Panc1 (cell line): Measurements from ENCODE around the gene TRANK1. TPM values are rescaled to one million over a fixed set of nuclear protein-coding genes. Genes with fewer than 3 reads are reported as not detected.

Experiments used
- ATAC-seq: fragments of 200-7000 bp; cut with Tn5 transposase; 2 replicates; pipeline ENCODE4 v1.9.1; 2020; ENCODE audit warnings: mild to moderate bottlenecking, moderate library complexity
- BruUV-seq: library from RNA; stranded (reverse); fragments of 400-500 nt; replicated peaks from 2 replicates; lab custom pipeline; 2021; lab: Mats Ljungman, UMichigan
- CTCF ChIA-PET: fragments of 300-600 bp; sonication (Branson Sonifier 250); formaldehyde crosslinking; loops from one replicate; lab custom pipeline; 2022; ENCODE audit warnings: antibody characterized with exemption; lab: Charles Lee
- POLR2A ChIA-PET: fragments of 300-600 bp; sonication (Branson Sonifier 250); formaldehyde crosslinking; loops from one replicate; lab custom pipeline; 2022; ENCODE audit warnings: antibody characterized with exemption; lab: Charles Lee
- DNase-seq: peaks from one replicate; pipeline ENCODE4 v3.0.0-alpha.2; 2010; ENCODE audit warnings: low read depth, low spot score
- H3K27ac ChIP-seq: 2 replicates; pipeline ENCODE4 v1.5.1; 2011; ENCODE audit warnings: mild to moderate bottlenecking, low read length, inconsistent platforms
- H3K27me3 ChIP-seq: fragments of 200-500 bp; sonication (Bioruptor generic); 2 replicates; pipeline ENCODE4 v1.6.0; 2014; ENCODE audit warnings: low read length, inconsistent platforms; ENCODE audit not compliant: control insufficient read depth, insufficient read depth
- H3K36me3 ChIP-seq: fragments of 200-500 bp; sonication (Bioruptor generic); 2 replicates; pipeline ENCODE4 v1.5.1; 2014; ENCODE audit warnings: inconsistent platforms, mild to moderate bottlenecking, low read length, moderate library complexity; ENCODE audit not compliant: control insufficient read depth, insufficient read depth
- H3K4me1 ChIP-seq: 2 replicates; pipeline ENCODE4 v1.5.1; 2011; ENCODE audit warnings: inconsistent platforms, mild to moderate bottlenecking, low read length, moderate library complexity; ENCODE audit not compliant: control insufficient read depth, insufficient read depth
- H3K4me3 ChIP-seq, 2 experiments: 2 replicates each; pipeline ENCODE4 v1.5.1; 2011 to 2012; ENCODE audit warnings: low read depth in 2 of 2, low read length in 2 of 2, mild to moderate bottlenecking in 2 of 2, inconsistent platforms in 1 of 2, moderate library complexity in 1 of 2
- H3K9me3 ChIP-seq: fragments of 200-500 bp; sonication (Bioruptor generic); 2 replicates; pipeline ENCODE4 v1.5.1; 2014; ENCODE audit warnings: low read depth, mild to moderate bottlenecking, inconsistent platforms, low read length, moderate library complexity; ENCODE audit not compliant: control insufficient read depth, insufficient read depth
- POLR2AphosphoS5 ChIP-seq: IDR thresholded peaks from 2 replicates; pipeline ENCODE4 v1.6.1; 2012; ENCODE audit warnings: mild to moderate bottlenecking, low read depth, low read length, moderate library complexity
- SIN3A ChIP-seq: IDR thresholded peaks from 2 replicates; pipeline ENCODE4 v1.6.1; 2012; ENCODE audit warnings: low read depth, mild to moderate bottlenecking, low read length, moderate library complexity, borderline replicate concordance; ENCODE audit not compliant: insufficient read depth
- TCF7L2 ChIP-seq: IDR thresholded peaks from 2 replicates; pipeline ENCODE4 v1.6.1; 2011; ENCODE audit warnings: mild to moderate bottlenecking, low read depth, low read length, inconsistent platforms
- in situ Hi-C: cut with HindIII; loops from 2 replicates; pipeline ENCODE4 v1.10.0; 2016; ENCODE audit warnings: low sequenced_read_pairs, low pct_unique_long_range_greater_than_20kb
- intact Hi-C: fragments of 100-400 bp; cut with micrococcal nuclease; formaldehyde crosslinking; loops from one replicate; pipeline ENCODE4 v1.10.0; 2022; ENCODE audit not compliant: unreplicated experiment
- total RNA-seq: library from RNA; stranded (reverse); gene quantifications from one replicate; pipeline ENCODE4 v1.2.1, GENCODE V29; 2021; ENCODE audit not compliant: unreplicated experiment
- TF ChIP-seq, protein P1 (sequence below), 2 experiments: IDR thresholded peaks; 2 replicates each; pipeline ENCODE4 v1.6.1; 2011 to 2012; ENCODE audit warnings: low read depth in 2 of 2, control low read depth in 1 of 2, low read length in 1 of 2, mild to moderate bottlenecking in 1 of 2, moderate library complexity in 1 of 2; ENCODE audit not compliant: insufficient read depth in 1 of 2
- TF ChIP-seq, protein P2 (sequence below): fragments of 450-650 bp; IDR thresholded peaks from 2 replicates; pipeline ENCODE4 v1.5.1; 2017; ENCODE audit warnings: mild to moderate bottlenecking

The TRANK1 gene
- total RNA-seq, 1 experiment from 2014 or later, result 3.2 TPM

- ATAC-seq, result peak; percentile 96
- H3K4me1 ChIP-seq, result peaks cover 21% of the 10 kb centered on the region
- intact Hi-C loops, result no loop called here
- no peaks in the 10 kb centered on the region for H3K27me3 ChIP-seq
- POLR2A ChIA-PET, result interaction anchor here (0.7 to 0.8 kb wide), 2 partner anchors 141 to 699 kb away, joined by 3 to 6 read pairs; no protein-coding TSS in a partner anchor
- TF ChIP-seq, protein P1, sequence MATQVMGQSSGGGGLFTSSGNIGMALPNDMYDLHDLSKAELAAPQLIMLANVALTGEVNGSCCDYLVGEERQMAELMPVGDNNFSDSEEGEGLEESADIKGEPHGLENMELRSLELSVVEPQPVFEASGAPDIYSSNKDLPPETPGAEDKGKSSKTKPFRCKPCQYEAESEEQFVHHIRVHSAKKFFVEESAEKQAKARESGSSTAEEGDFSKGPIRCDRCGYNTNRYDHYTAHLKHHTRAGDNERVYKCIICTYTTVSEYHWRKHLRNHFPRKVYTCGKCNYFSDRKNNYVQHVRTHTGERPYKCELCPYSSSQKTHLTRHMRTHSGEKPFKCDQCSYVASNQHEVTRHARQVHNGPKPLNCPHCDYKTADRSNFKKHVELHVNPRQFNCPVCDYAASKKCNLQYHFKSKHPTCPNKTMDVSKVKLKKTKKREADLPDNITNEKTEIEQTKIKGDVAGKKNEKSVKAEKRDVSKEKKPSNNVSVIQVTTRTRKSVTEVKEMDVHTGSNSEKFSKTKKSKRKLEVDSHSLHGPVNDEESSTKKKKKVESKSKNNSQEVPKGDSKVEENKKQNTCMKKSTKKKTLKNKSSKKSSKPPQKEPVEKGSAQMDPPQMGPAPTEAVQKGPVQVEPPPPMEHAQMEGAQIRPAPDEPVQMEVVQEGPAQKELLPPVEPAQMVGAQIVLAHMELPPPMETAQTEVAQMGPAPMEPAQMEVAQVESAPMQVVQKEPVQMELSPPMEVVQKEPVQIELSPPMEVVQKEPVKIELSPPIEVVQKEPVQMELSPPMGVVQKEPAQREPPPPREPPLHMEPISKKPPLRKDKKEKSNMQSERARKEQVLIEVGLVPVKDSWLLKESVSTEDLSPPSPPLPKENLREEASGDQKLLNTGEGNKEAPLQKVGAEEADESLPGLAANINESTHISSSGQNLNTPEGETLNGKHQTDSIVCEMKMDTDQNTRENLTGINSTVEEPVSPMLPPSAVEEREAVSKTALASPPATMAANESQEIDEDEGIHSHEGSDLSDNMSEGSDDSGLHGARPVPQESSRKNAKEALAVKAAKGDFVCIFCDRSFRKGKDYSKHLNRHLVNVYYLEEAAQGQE (IDR thresholded peaks at IDR 0.05; ENCODE audit: insufficient read depth in 1 of 2, low read depth in 2 of 2, low read length in 1 of 2), result peak in 1 of 2 experiments; percentile 37; a peak in 1 of 4 replicates
- TF ChIP-seq SIN3A, result peak; percentile 80; the same call in 1 of the 2 replicates
- peak; percentile 77 for TF ChIP-seq POLR2AphosphoS5
- TF ChIP-seq, protein P2, sequence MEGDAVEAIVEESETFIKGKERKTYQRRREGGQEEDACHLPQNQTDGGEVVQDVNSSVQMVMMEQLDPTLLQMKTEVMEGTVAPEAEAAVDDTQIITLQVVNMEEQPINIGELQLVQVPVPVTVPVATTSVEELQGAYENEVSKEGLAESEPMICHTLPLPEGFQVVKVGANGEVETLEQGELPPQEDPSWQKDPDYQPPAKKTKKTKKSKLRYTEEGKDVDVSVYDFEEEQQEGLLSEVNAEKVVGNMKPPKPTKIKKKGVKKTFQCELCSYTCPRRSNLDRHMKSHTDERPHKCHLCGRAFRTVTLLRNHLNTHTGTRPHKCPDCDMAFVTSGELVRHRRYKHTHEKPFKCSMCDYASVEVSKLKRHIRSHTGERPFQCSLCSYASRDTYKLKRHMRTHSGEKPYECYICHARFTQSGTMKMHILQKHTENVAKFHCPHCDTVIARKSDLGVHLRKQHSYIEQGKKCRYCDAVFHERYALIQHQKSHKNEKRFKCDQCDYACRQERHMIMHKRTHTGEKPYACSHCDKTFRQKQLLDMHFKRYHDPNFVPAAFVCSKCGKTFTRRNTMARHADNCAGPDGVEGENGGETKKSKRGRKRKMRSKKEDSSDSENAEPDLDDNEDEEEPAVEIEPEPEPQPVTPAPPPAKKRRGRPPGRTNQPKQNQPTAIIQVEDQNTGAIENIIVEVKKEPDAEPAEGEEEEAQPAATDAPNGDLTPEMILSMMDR, result no peak
- no peak for TF ChIP-seq TCF7L2
- H3K27ac ChIP-seq, result peak within 1 kb of the TSS; percentile 97
- CTCF ChIA-PET, result interaction anchor here (0.5 to 0.6 kb wide), 2 partner anchors 17 to 303 kb away, joined by 4 to 12 read pairs; no protein-coding TSS in a partner anchor
- in situ Hi-C loops, result no loop called here
- peak within 1 kb of the TSS; percentile 92 to 99 for H3K4me3 ChIP-seq
- DNase-seq, result peak; percentile 100
- no peaks in the 10 kb centered on the region for H3K9me3 ChIP-seq
- H3K36me3 ChIP-seq, result peaks cover 26% of the 10 kb centered on the region
- BruUV-seq, result TSS peak; percentile 93
These were observed 48.8 kb upstream of the TRANK1 start, which contains the start of gene MLH1 for GRCh38 chr3:36993326-36994283. MLH1 (plus strand) TSS chr3:36993518; CDS start chr3:36993548, 30 bp downstream.

DNA sequence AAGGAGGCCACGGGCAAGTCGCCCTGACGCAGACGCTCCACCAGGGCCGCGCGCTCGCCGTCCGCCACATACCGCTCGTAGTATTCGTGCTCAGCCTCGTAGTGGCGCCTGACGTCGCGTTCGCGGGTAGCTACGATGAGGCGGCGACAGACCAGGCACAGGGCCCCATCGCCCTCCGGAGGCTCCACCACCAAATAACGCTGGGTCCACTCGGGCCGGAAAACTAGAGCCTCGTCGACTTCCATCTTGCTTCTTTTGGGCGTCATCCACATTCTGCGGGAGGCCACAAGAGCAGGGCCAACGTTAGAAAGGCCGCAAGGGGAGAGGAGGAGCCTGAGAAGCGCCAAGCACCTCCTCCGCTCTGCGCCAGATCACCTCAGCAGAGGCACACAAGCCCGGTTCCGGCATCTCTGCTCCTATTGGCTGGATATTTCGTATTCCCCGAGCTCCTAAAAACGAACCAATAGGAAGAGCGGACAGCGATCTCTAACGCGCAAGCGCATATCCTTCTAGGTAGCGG lies 48.0 kb upstream of the TRANK1 start, which contains the start of gene EPM2AIP1:
Gene EPM2AIP1 (minus strand): TSS at position 326 of the 520 bp plus-strand sequence. CDS start 54 bp downstream, at position 272.
- Histone ChIP-seq H3K36me3 (peaks cover 29% of the 10 kb centered on the region), H3K4me3 (peak within 1 kb of the TSS; percentile 92 to 99), H3K27me3 (no peaks in the 10 kb centered on the region), H3K9me3 (no peaks in the 10 kb centered on the region), H3K4me1 (peaks cover 21% of the 10 kb centered on the region), H3K27ac (peak within 1 kb of the TSS; percentile 97)
- intact Hi-C loops, result no loop called here
- DNase-seq (no peak), ATAC-seq (peak; percentile 96)
- BruUV-seq, result no TSS peak
- in situ Hi-C loops, result no loop called here
- ChIA-PET POLR2A (interaction anchor here (0.7 to 0.8 kb wide), 2 partner anchors 140 to 698 kb away, joined by 3 to 6 read pairs; no protein-coding TSS in a partner anchor), CTCF (interaction anchor here (0.6 kb wide), 1 partner anchor 304 kb away, joined by 12 read pairs; no protein-coding TSS in a partner anchor)
- TF ChIP-seq SIN3A, result peak; percentile 14; the same call in 1 of the 2 replicates
- TF ChIP-seq, protein P2, result no peak
- no peak for TF ChIP-seq TCF7L2
- TF ChIP-seq, protein P1 (IDR thresholded peaks at IDR 0.05; ENCODE audit: insufficient read depth in 1 of 2, low read depth in 2 of 2, low read length in 1 of 2), result no peak
- TF ChIP-seq POLR2AphosphoS5, result peak; percentile 66
